Pulmonary artery endothelial cell (primary cell): Measurements from ENCODE around the gene PAIP2. TPM values are rescaled to one million over a fixed set of nuclear protein-coding genes. Genes with fewer than 3 reads are reported as not detected.
"Not testable (repeated sequence)": the region's sequence is repeated elsewhere in the genome, so short reads cannot be mapped to it uniquely, and the experiment has no call there.

Experiments
- DNase-seq: peaks from one replicate; pipeline ENCODE4 v3.0.0-alpha.2; 2011; ENCODE audit warnings: low read depth, low spot score
- total RNA-seq: library from RNA; depleted of rRNA; stranded (reverse); fragments of >200 nt; gene quantifications from 2 replicates; pipeline ENCODE4 v1.2.3, GENCODE V29; 2014

Gene PAIP2
- total RNA-seq, 1 donor from 2014 or later = 74.3 TPM

DNA sequence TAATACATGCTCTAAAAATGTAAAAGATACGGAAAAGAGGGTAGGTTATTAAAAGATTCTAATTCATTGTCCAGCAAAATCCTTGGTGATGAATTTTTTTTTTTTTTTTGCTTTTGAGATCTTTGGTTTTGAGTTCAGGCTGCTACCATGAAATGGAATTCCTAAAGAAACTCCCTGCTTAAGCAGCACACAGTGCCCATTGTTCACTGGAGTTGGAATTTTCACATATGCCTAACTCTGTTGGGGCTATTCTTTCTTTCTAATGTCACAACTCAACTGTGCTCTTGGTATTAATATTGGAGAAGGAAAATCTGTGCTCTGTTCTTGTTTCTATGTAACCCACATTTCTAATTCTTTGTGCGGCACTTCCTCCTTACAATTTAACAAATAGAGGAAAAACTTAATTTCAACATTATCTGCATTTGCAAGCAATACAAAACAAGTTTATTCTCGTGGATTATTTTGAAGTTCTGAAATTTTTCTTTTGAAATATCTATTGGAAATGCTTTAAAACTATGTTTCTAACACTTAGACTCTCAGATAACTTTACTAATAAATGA, 26.5 kb upstream of the PAIP2 start:
- DNase-seq = no peak

DNA sequence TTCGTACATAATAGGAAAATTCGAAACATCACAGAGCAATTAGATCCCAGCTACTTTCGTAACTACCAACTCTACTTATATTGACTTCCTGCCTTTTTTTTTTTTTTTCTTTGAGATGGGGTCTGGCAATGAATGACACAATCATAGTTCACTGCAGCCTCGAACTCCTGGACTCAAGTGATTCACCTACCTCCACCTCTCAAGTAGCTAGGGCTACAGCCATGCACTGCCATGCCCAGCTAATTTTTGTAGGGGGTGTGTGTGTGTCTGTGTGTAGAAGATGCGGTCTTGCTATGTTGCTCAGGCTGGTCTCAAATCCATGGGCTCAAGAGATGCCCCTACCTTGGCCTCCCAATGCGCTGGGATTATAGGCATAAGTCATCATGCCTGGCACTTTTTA, 5.8 kb upstream of the PAIP2 start:
- DNase-seq = no peak

DNA sequence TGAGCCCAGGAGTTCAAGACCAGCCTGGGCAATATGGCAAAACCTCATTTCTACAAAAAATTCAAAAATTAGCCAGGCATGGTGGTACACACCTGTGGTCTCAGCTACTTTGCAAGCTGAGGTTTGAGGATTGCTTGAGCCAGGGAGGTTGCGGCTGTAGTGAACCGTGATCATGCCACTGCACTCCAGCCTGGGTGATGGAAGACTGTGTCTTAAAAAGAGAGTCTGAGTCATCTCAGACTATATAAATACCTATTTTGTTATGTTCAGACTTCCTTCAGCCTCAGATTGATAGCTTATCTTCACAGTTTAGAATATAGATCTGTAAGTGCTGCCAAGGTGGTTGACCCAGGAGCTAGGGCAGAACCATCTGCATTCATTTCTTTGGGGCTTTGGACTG, 1.6 kb upstream of the PAIP2 start:
- DNase-seq = no peak

DNA sequence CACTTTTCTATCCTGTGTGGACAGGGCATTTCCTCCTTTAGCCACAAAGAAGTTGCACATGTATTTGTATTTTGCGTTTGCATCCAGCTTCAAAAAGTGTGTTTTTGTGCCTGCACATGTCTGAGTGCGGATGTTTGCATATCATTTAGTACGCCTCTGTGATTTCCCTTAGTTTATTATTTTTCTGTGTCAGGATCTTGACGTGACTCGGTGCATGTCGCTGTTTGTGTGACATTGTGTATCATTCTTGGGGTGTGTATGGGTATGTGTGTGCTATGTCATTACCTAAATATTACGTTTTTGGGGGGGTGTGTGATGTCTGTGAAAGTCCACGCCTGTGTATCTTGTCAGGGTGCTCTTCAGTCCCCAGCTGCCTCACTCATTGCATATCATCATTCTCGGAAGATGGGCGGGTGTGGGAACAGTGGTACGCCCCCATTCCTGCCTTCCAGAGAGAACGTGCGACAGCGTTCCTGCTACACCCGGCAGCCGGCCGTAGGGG, 416 bp upstream of the PAIP2 start:
- DNase-seq = no peak

DNA sequence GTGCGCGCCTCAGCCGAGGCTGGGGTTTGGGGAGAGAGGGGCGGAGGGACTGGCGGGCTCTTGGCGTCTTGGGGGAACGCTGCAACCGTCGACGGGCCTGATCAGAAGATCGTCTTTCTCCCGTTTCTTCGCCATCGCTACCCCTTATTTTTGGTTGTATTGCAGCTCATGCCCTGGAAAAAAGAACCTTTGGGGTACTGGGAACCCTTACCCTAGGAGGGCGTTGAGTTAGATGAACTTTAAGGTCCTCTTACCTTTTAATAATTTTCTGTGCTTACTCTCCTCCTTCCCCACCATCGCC, 719 bp downstream of the PAIP2 start:
- DNase-seq = no peak

DNA sequence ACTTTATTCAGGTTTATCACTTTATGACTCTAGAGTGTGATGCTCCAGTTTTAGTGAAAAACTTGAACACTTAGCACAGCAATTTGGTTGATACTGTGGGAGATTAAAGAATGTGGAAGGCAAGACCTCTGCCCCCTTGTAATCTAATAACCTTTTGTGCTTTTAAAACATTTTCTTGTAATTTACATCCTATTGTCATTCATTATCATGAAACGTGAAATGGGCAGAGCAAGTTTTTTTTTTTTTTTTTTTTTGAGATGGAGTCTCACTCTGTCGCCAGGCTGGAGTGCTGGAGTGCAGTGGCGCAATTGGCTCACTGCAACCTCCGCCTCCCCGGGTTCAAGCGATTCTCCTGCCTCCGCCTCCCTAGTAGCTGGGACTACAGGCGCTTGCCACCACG, 1.8 kb downstream of the PAIP2 start:
- DNase-seq = no peak

DNA sequence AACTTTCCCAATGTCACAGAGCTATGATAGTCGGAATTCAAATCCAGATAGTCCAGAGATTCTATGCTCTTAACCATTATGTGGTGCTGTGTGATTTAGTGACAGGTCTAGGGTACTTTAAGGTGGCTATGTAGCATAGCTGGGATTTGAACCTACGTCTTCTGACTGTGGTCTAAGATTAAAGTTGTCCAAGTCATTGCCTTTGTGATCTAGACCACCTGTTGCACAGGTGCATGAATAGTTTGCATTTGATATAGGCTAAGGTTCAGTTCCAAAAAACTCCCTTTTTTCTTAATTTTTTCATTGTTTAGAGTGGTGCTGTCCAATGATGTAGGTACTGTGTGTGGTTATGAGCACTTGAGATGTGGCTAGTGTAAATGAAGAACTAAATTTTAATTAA, 2.5 kb downstream of the PAIP2 start:
- no peak for DNase-seq

DNA sequence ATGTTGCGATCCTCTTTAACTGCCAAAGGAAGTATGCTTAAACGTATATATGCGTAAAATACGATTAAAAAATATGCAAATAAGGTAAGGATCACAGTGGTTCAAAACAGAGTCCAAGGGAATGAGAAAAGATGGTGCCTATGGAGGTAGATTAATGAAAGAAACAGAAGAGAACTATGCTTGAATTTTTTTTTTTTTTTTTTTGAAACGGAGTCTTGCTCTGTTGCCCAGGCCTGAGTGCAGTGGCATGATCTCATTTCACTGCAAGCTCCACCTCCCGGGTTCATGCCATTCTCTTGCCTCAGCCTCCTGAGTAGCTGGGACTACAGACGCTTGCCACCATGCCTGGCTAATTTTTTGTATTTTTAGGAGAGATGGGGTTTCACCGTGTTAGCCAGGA, 3.8 kb downstream of the PAIP2 start:
- not testable (repeated sequence) for DNase-seq

DNA sequence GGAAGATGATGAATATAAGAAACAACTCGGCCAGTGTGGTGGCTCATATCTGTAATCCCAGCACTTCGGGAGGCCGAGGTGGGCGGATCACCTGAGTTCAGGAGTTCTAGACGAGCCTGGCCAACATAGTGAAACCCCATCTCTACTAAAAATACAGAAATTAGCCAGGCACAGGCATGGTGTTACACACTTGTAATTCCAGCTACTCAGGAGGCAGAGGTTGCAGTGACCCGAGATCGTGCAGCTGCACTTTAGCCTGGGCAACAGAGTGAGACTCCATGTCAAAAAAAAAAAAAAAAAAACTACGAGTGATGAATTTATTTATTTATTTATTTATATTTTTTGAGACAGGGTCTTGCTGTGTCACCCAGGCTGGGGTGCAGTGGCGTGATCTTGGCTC, 6.2 kb downstream of the PAIP2 start:
- not testable (repeated sequence) for DNase-seq

DNA sequence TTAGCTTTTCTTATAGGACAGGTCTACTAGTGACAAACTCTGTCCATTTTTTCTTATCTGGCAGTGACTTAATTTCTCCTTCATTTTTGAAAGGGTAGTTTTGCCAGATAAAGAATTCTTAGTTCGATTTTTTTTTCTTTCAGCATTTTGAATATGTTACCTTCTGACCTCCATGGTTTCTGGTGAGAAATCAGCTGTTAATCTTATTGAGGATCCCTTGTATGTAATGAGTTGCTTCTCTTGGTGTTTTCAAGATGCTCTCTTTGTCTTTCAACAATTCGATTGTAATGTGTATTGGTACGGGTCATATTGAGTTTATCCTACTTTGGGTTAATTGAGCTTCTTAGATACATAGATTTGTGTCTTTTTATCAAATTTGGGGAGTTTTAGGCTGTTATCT, 12.5 kb downstream of the PAIP2 start:
- DNase-seq = no peak

DNA sequence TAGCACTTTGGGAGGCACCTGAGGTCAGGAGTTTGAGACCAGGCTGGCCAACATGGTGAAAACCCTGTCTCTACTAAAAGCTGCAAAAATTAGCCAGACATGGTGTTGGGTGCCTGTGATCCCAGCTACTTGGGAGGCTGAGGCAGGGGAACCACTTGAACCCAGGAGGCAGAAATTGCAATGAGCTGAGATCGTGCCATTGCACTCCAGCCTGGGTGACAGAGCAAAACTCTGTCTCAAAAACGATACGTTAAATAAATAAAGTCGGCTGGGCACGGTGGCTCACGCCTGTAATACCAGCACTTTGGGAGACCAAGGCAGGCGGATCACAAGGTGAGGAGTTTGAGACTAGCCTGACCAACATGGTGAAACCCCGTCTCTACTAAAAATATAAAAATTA, 14.2 kb downstream of the PAIP2 start:
- not testable (repeated sequence) for DNase-seq

DNA sequence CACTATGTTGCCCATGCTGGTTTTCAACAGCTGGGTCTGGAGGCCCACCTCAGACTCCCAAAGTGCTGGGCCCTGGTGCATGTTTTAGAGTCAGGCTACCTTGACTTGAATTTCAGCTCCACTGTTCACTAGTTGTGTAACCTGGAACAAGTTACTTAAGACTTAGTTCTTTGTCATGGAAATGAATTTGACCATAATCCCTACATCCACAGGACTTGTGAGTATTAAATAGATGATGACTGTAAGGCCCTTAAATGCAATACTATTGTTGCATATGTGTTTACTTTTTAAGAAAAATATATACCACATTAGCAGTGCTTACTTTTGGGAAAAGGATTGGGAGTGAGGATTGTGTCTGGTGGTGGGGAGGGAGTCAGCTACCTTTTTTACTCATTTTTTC, 16.4 kb downstream of the PAIP2 start:
- no peak for DNase-seq

DNA sequence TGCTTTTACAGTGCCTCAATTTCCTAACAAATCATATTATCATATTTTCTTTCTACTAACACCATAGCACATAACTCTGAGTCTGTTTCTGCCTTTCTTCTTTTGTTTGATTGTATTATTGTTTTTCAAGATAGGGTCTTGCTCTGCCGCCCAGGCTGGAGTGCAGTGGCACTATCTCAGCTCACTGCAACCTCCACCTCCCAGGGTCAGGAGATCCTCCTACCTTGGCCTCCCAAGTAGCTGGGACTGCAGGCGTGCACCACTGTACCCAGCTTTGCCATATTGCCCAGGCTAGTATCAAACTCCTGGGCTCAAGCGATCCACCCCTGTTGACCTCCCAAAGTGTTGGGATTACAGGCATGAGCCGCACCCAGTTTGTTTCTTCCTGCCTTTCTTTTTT, 18.7 kb downstream of the PAIP2 start:
- no peak for DNase-seq

DNA sequence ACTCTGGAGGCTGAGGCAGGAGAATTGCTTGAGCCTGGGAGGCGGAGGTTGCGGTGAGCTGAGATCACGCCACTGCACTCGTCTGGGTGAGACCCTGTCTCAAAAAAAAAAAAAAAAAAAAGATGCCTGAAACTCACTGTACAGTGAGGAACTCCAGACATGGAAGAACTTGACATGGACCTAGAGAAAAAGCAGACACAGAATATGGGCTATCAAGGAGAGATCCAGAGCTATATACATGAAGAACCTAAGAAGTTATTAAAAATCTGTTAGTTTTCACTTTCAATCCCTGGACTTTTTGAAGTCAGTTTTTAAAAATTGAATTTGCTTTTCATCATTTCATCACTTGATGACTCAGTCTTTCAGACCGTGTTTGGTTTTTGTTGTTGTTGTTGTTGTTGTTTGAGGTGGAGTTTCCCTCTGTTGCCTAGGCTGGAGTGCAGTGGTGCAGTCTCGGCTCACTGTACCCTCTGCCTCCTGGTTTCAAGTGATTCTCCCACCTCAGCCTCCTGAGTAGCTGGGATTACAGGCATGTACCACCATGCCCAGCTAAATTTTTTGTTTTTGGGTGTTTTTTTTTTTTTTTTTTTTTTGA, 20.3 kb downstream of the PAIP2 start:
- DNase-seq = no peak

DNA sequence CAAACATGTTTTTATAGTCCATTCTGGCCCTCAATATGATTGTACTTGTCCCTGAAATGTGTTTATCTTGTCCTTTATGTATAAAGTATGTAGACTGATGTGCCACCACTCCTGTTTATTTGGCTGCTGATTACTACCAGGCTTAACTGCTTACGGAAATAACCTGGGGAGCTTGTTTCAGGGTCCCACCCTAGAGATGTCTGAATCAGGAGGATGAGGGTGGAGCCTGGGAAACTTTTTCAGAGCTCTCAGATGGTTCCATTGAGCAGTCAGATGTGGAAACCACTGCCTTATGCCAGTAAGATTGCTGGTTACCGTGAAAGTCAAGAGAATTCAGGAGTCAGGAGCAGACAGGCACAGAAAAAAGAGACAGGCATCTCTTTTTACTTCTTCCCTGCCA, 22.3 kb downstream of the PAIP2 start:
- DNase-seq = no peak

DNA sequence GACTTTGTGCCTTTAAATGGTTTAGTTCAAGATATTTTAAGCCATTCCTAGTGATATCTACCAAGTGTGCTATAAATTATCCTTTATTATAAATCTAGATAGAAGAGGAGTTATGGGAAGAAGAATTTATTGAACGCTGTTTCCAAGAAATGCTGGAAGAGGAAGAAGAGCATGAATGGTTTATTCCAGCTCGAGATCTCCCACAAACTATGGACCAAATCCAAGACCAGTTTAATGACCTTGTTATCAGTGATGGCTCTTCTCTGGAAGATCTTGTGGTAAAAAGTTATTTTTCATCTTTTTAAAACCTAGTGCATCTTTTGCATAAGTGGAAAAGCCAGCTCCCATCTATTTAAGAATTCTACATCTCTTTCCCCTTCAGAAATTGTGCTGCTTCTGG, 22.8 kb downstream of the PAIP2 start:
- DNase-seq = no peak

DNA sequence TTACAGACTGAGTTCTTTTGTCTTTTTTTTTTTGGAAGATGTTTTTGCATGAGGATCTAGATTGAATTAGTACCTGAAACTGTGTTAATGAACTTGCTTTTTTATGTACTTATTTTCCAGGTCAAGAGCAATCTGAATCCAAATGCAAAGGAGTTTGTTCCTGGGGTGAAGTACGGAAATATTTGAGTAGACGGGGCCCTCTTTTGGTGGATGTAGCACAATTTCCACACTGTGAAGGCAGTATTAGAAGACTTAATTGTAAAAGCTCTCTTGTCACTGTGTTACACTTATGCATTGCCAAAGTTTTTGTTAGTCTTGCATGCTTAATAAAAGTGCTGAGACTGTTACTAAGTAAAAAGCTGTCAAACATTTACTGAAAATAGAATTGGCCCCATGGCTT, 27.0 kb downstream of the PAIP2 start:
- DNase-seq = no peak

DNA sequence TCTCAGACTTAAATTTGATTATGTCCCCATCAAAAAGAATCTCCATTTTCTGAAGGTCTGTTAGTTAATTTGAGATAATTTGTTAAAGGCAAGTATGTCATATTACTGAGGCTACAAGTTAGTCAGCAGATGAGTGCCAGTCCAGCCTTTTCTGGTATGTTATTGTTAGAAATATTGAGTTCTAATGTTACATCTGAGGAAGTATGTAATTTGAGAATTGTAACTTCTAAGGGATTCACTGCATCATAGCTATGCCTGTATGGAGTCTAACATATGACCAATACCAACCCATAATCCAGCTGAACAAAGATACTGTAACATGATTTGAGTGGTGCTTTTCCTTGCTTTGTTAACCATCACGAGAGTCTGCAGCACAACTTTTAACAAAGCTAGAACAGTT, 27.5 kb downstream of the PAIP2 start:
- DNase-seq = no peak

DNA sequence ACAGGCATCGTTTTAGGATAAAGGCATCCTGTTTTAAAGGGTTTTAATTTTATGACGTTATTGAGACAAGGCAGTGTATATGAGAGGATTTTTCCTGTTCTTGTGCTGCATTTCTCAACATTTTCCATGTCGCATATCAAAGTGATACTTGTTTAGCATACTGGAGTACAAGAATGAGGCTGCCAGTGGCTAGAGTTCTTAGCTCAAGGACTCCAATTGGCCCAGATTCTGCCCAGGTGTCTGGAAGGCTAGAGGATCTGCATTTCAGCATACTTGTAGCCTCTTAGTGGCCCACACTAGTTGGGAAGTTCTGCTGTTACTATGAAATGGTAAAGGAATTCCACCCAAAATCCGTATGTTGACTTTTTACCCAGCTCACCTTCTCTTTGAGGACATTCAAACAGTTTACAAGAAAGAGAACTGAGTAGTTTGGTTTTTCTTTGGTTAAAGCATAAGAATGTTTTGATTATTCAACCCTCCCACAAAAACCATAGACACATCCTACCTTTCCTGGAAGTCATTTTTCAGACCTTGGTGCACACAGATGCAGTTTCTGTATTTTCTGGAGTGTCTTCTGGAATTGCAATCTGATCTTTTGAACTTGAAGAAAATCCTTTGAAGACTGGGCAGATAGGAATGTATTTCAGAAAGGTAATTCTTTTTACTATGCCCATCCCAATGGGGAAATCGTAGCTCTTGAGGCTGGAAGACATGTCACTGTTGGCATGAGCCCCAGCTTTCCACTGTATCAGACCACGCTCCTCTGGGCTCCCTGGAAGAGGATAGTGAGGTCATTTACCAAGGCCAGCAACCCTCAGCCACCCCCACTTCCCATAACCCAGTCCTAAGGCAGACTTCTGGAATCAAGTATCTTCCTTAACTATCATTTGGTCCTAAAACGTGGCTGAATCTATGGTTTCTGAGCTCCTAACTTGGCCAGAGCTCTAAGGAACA, 30.1 kb downstream of the PAIP2 start:
- no peak for DNase-seq

DNA sequence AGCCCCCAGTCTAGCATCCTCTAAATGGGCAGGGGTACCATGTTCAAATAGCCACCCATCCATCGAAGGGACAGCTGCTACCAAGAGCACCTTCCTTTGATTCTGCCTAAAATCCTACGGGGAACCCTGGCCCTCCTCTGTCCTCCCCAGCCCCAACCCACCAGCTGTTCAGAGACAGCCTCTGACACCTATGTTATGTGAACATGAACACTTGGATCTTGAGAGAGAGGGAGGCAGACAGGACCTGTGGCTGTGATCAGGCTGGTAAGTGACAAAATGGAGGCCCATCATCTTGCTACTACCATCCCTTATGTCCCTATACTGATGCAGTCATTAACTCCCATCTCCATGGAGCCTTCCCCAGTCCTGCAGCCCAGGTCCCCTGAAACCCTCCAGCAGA, 33.3 kb downstream of the PAIP2 start:
- DNase-seq = no peak

DNA sequence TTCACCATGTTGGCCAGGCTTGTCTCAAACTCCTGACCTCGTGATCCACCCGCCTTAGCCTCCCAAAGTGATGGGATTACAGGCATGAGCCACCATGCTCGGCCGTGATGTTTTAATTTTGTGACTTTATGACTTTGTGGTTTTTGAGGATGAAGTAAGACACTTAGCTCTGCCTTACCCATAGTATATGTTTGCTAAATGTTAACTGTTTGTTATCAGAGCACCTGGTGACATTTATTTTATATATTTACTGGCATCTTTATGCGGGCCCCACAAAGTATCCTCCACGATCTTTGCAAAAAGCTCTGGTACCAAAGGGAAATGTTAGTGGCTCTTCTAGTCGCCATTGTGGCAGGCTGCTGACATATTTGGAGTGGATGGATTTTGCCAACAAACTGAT, 34.7 kb downstream of the PAIP2 start:
- DNase-seq = no peak

DNA sequence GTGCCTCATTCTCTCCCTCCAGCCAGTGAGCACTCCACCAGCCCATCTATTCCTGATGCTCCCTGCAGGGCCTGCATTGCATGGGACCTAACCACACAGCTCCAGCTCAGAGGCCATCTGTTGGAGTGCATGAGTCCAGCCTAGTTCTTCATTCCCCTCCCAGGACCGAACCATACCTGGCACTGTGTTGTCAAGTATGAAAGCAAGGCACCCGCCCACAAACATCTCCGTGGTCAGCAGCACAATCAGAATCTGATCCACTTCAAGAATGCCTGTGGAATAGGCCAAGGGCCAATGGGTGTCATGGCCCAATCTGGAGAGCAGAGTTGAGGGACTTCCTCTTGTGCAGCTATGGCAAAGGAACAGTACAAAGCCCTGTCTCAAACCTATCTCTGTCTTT, 35.6 kb downstream of the PAIP2 start:
- DNase-seq = no peak
